Mammary epithelial cell (primary cell): ENCODE measurements around the gene SAMD10.

Source experiments
- CTCF ChIP-seq, 2 donors: IDR thresholded peaks in 1 of 2; conservative IDR thresholded peaks in 1 of 2; 2 replicates each; pipeline ENCODE4 v1.5.1; 2011 to 2012; ENCODE audit warnings: inconsistent platforms in 2 of 2, low read length in 2 of 2, mild to moderate bottlenecking in 2 of 2, control low read depth in 1 of 2, low read depth in 1 of 2; ENCODE audit not compliant: insufficient read depth in 1 of 2; ENCODE audit errors: extremely low read depth in 1 of 2
- EZH2 ChIP-seq: IDR thresholded peaks from 2 replicates; pipeline ENCODE4 v1.6.1; 2012; ENCODE audit warnings: low read length, inconsistent platforms, borderline replicate concordance

DNA sequence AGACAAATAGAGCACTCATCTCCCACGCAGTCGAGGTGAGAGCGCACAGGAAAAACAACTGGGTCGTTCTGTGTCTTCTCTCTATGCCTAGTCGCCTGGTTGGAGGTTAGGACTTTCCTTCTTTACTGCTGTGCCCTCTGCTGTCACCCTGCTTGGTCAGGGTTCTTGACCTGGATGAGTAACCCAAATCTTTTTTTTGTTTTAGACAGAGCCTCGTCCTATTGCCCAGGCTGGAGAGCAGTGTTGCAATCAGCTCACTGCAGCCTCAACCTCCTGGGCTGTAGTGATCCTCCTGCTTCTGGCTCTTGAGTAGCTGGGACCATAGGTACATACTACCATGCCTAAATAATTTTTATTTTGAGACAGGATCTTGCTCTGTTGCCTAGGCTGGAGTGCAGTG is 26.0 kb upstream of the SAMD10 start:
- no peak for TF ChIP-seq CTCF (conservative IDR thresholded peaks at IDR 0.05 in 1 of 2, IDR thresholded peaks at IDR 0.05 in 1 of 2; ENCODE audit: extremely low read depth in 1 of 2, insufficient read depth in 1 of 2, low read depth in 1 of 2, low read length in 2 of 2)
- no peak for TF ChIP-seq EZH2
